G401 (cell line): ENCODE data around the gene NAV2. TPM values are rescaled to one million over a fixed set of nuclear protein-coding genes. Genes with fewer than 3 reads are reported as not detected.
"Not testable (repeated sequence)": the region's sequence is repeated elsewhere in the genome, so short reads cannot be mapped to it uniquely, and the experiment has no call there.

Experiments
- DNase-seq: peaks from one replicate; pipeline ENCODE4 v3.0.0-alpha.2; 2015; ENCODE audit warnings: low spot score
- in situ Hi-C: cut with HindIII; loops from 2 replicates; pipeline ENCODE4 v1.10.0; 2016; ENCODE audit warnings: low sequenced_read_pairs, mixed read lengths
- total RNA-seq: library from RNA; depleted of rRNA; stranded (reverse); fragments of >200 nt; shearing (Covaris generic); gene quantifications from 2 replicates; pipeline ENCODE4 v1.2.3, GENCODE V29; 2014

The NAV2 gene
- total RNA-seq, 1 experiment from 2014 or later, result 4.2 TPM

DNA sequence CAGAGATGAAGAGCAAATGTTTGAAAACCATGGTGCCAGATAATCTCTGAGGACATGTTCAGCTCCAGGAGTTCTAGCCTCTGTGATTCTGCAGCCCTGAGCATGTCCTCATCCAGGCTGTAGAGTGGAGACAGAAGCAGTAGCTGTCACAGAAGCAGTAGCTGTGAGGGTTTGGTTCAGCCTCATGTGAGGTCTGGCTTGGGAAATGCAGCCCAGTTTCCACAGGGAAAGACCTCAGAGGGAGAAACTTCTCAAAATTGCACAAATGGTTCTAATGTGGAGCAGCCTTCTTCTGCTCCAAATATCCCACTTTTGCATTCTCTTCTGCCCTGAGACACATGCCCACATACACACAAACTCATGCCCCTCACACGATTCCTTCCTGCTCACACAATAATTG, 399.2 kb downstream of the NAV2 start:
- in situ Hi-C loops, result no loop called here
- no peak for DNase-seq

DNA sequence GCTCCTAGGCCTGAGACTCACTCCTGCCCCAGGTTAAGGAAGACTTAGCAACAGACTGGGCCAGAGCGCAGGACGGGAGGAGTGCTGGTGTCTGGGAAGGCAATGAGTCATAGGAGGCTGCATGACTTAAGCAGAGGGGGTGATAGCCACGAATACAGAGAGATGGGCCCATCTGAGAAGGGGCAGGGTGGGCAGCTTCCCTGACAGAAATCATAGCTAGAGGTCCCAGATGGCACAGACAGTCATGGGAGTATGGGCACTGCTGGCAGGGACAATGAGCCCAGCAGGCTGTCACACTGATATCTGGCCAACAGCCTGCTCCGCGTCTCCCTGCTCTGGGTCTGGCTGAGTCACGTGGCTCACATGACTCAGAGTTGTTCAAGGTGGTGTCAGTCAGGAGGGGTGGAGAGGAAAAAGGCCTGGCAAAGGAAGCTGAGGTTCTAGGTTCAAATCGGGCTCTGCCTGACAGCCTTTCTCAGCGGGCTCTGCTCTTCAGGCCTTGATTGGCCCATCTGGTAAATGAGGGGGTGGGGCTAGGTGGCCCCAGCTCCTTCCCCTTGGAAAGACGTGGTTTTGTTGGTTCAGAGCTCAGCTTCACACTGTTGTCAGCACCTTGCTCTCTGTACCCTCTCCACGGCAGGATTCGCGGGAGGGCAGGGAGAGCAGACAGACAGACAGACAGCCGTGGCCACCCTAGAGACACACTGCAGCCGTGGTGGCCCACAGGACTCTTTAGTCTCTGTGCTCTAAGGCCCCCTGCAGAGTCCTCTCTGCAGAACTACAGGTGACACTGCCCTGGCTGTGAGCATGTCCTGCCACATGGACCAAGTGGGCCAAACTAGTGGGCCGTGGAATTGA, 399.9 kb downstream of the NAV2 start:
- peak; percentile 92 for DNase-seq
- in situ Hi-C loops, result no loop called here

DNA sequence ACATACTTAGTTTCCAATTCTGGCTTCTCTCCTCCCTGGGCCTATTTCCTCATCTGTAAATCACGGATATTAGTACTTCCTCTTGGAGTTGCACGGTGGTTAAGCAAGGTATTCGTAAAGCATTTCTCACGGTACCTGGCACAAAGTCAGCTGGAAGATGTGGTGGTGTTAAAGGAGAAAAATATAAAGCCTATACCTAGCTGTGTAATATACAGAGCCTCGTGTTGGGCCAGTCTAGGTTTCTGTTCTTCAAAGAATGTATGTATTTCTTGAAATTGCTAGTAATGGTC, 400.5 kb downstream of the NAV2 start:
- DNase-seq, result no peak
- in situ Hi-C loops, result no loop called here

DNA sequence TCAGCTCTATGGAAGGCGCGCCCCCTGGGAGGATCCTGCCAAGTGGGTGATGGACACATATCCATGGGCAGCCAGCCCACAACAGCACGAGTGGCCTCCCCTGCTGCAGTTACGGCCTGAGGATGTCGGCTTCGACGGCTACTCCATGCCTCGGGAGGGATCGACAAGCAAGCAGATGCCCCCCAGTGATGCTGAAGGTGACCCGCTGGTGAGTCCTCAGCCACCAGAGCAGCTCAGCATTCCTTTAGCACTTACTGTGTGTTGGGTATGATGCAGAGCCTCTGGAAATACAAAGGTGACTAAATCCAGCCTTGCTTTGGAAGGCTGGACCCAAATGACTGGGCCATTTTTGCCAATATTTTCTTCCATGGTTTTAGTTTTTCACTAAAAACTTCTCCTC, 402.0 kb downstream of the NAV2 start:
- in situ Hi-C loops, result no loop called here
- DNase-seq, result no peak

DNA sequence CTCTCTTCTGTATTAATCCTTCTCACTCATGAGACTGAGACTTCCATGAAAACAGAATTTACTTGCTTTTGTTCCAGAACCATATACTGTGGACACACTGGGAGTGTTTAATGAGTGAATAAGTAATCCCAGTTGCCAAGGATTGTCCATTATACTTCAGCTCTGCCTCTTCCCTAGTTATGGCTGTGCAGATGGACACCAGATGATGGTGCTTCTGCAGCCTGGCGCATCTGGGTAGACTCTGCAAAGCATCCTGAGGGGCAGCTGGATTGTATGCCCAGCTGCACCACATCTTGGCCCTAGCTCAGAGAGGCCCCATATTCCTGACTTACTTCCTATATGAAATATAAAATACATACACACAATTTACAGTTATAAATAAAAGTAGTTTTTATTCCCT, 404.2 kb downstream of the NAV2 start:
- DNase-seq, result no peak
- in situ Hi-C loops, result no loop called here

DNA sequence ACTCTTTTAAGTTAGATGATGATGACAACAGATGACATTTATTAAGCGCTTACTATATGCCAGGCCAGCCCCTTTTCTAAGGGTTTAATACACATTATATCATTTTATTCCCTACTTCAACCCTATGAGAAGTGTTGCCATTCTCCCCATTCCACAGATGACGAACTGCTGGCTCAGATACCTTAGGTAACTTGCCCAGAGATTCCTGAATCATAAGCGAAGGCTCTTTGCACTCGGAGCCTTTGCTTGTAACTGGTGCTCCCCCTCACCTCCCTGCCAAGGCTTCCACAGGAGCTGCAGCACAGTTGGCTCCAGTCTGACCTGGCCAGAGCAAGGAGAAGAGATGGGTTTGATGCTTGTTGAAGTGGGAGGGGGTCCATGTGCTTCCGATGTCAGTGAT, 404.7 kb downstream of the NAV2 start:
- in situ Hi-C loops, result no loop called here
- DNase-seq, result no peak

DNA sequence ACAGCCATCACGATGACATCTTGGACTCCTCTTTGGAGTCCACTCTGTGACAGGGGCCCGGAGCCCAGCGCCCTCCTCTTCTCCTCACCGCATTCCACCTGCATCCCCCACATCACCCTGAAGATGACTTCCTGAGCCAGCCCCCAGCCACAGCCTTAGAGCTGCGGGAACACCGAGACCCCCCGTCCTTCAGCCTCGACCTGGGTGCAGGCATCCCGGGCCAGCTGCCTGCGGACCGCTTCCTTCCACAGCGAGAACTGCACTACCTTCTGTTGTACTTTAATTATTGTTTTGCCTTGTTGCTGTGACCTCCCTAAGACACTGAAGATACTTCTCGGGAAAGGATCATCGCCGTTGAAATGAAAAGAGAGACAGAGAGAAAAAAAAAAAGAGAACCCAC, 405.6 kb downstream of the NAV2 start:
- no peak for DNase-seq
- in situ Hi-C loops, result no loop called here

DNA sequence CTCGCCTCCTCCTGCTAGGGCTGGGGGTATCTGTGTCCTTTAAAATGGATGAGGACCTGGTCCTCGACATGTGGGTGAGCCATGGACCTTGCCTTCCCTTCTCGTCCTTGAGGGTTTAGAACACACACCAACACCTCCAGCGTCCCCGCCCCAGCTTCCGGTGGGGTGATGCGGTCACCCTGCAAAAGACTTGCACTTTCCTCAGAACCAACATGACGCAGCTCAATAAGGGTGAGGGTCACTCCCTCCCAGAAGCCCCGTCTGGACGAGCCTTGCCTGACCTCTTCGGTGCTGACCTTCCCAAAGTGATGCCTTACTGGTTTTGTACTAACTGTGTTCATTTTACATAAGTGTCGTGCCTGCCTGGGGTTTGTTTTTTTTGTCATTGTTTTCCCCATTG, 406.7 kb downstream of the NAV2 start:
- no peak for DNase-seq
- in situ Hi-C loops, result no loop called here

DNA sequence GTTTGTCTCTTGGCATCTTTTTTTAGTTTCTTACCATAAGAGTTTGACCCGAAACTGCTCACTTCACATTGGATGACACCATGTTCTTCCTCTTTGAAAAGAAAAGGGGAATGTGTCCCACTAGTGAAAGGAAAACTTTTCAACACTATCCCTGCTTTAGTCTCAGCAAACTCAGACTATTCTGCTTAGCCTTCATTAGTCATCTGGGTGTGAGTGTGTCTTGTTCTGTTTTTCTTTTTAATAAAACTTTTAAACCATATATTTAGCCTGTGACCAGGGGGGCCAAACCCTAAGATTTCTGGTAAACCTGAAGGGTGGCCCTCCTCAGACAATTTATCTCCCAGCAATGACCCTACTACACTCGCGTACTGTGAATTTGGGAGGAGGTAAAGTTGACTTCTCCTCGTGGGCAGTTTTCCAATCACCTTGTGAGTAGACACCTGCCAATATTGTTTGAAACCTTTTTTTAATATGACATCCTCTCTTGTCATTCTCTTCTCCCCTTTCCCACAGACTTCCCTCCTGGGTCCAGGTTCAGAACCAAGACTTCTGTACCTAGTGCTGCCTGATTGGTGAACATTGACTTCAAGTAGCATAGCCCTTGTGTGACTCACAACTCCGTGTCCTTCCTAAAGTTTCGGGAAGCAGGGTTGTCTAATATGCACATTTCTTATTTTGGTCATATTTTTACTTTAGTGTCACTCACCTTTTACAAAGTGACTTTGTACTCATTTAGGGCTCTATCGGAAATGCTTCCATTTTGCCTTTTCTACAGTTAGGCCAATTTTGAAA, 407.7 kb downstream of the NAV2 start:
- DNase-seq, result no peak
- in situ Hi-C loops, result no loop called here

DNA sequence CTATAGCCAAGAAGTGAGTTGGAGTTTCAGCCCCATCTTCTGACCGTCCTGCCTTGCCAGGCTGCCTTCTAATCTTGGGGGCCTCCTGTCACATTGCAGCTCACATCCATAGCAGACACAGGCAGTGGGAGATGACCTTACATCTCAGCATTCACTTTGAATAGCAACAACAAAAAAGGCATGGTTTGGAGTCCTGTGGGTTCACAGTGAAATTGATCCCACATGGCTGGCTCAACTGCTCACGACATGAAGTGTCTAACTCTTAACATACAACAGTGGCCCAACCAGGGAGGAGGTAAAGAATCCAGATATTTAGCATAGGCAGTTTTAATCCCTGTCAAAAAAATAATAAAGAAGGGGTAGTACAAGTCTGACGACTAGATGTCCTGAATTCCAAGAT, 409.5 kb downstream of the NAV2 start:
- in situ Hi-C loops, result no loop called here
- DNase-seq, result no peak

DNA sequence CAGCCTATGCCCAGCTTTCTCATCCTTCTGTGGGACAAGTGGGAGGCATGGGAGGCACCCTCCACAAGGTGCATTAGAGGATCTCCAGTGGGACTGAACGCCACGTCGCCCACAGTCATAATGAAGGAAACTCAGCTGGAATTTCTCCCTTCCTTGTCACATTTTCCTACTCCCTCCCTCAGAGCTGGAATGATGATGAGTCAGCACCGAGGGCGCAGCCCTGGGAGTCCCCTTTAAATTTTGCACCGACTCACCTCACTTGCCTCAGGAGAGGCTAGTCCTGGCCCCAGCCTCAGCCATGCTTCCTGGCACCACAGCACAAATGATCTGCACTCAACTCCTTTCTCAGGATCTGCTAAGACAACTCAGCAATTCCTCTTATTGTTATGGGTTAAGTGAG, 413.3 kb downstream of the NAV2 start:
- in situ Hi-C loops, result no loop called here
- no peak for DNase-seq

DNA sequence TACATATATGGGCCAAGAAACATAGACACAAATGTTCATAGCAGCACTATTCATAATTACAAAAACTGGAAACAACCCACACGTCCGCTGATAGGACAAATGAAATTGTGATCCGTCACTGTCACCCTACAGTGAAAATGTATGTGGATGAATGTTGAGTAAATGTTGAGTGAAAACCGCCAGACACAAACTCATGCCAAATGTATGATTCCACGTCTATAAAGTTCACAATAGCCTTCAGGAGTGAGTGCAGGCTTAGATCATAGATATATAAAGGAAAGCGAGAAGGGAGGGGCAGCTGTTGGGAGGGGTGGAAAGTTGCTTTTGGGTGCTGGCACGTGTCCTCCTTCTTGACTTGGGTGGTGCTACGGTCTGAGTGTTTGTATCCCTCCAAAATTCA, 414.1 kb downstream of the NAV2 start:
- in situ Hi-C loops, result no loop called here
- DNase-seq, result no peak

DNA sequence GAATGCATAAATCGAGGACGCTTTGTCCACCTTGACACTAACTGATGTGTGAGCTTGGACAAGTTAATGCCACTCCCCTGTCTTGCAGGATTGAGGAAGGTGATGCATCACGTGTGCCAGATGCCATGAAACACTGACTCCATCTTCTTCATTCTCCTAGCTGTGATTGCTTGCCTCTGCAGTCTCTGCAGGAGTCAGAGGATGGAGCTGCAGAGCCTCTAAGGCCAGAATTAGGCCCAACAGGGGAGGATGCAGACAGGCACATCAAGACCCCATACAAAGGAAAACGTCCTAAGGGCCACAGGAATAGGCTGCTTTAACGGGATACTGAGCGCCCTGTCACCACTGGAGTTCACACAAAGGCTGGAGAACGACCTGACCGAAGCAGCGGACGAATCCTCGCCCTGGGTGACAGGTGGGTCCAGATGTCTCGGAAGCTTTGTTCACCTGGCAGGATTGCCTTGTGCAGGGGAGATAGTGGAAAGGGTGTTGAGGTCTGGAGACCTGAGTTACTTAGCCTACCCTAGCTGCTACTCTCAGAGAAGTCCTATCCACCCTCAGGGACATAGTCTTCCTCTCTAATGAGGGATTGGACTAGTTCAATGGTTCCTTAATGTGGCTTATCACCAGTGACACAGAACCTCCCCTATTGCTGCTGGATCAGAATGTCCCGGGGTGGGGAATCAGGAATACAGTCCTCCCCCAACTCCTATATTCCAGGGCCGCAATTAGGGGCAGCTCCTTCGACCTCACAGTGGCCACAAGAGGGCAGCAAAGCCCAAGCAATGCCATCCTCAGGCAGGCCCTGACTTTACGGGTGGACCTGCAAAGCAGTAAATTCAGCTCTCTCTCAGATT, 415.3 kb downstream of the NAV2 start:
- in situ Hi-C loops, result no loop called here
- peak; percentile 73 for DNase-seq

DNA sequence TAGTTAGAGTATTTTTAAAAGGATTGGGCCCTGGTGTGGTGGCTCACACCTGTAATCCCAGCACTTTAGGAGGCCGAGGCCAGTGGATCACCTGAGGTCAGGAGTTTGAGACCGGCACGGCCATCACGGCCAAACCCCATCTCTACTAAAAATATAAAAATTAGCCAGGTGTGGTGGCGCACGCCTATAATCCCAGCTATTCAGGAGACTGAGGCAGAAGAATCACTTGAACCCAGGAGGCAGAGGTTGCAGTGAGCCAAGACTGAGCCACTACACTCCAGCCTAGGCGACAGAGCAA, 415.8 kb downstream of the NAV2 start:
- in situ Hi-C loops, result not testable (repeated sequence)

DNA sequence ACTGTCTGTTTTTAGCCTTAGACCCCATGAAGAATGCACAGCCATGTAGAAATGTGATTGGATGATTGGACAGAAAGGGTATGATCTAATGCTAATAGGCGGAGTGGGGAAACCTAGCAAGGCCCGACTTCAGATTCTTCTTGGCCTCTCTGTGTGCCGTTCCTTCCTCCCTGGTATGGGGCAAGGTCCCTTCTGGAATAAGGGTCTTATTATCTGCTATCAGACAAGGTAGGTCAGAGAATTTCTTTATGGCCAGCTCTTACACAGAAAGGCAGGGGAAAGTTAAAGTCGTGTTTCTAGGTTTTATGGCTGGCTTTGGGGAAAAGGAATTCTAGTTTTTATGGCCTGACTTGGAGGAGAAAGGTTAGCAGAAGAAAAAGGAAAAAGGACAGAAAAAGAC, 417.0 kb downstream of the NAV2 start:
- in situ Hi-C loops, result no loop called here

More for the DNA sequence above, 415.8 kb downstream of the NAV2 start:
- not testable (repeated sequence) for DNase-seq

DNA sequence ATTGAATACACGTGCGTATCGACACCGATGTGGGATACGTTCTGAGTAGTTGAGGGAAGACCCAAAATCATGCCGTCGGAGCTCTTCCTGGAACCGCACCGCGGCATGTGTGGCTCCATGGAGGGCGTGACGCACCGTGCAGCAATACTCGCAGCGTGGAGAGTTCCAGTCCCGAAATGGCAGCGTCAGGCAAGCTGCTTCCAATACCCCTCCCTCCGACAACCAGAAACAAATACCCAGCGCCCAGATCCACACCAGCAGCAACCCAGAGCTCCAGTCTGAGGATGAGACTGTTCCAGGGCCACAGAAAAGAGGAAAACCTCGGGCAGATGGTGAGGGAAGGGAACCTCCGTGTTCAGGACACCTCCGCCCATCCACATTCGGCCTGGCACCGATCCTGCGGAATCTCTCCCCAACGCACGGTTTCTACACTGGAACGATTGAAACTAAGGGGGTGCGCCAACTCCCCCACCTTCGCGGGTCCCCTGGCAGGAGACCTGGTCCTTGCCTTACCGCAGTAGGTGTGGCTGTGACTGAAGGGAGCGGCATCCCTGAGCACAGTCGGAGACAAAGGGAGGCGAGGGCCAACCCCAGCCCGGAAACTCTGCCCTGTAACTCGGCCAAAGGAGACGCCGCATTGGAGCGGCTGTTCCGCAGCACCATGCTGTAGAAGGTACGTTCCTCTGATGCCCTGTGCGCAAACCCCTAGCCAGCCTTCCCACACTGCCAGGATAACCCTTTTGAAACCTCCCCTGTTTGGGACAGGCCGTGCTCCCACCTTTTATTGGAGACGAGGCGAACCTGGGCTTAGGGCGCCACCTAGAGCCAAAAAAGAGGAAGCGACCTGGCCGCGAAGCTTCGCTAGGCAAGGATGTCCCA, 419.4 kb downstream of the NAV2 start:
- peak; percentile 74 for DNase-seq
- in situ Hi-C loops, result no loop called here

More for the DNA sequence above, 417.0 kb downstream of the NAV2 start:
- DNase-seq, result no peak

DNA sequence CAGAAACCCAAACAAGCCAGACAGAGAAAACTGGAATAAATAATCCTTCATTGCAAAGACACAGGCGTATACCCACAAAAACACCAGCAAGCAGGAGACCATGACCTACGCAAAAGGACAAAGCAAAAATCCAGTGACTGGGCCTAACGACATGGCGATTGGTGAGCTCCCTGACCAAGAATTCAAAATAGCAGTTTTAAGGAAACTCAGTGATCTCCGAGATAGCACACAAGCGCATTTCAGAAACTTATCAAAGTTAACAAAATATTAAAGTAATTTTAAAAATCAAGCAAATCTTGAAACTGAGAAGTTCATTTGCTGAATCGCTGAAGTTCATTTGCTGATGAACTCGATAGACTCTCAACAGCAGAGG, 420.0 kb downstream of the NAV2 start:
- DNase-seq, result no peak
- in situ Hi-C loops, result no loop called here

DNA sequence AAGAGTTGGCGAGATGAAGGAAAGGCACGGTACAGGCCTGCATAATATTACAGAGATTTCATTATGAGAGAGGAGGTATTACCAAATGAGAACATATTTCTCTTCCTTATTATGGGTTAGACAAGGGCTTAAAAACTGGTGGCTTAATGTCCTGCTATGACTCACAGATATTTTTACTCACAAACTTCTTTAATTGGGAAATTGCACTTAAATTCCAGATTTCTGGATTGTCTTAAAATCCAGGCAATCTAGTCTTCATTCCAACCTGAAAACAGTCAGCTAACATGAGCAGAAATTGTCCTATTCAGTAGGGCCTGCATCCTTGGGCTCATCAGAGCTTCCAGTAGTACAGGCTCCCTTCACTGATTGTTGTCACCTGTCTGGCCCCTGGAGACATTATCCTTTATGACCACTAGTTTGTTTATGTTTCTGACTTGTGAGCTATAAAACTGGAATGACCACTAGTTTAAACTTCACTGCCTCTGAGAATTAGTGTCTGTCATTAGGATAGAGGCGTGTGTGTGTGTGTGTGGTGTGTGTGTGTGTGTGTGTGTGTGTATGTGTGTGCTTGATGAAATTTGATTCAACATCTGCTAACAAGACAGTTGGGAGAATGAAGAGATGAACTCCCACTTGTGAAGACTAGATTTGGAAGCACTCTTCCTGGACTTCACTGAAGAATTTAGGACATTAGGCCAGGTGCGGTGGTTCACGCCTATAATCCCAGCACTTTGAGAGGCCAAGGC, 422.5 kb downstream of the NAV2 start:
- in situ Hi-C loops, result no loop called here

DNA sequence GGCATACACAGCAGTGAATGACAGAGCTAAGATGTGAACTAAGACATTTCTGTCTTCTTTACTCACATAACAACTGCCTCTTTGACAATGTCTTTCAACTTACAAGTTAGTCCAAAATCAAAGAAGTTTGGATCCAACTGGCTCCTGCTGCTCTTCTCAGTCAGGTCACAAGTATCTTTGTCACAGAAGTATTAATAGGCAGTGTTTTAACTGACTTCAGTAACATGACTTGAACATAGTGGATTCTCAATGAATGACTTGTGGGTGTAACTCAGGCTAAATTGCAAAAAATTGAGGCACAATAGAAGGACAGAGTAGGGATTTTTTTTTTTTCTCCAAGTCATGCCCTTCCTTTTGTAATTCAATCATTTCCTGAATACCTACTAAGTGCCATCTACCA, 425.0 kb downstream of the NAV2 start:
- DNase-seq, result no peak
- in situ Hi-C loops, result no loop called here

More for the DNA sequence above, 422.5 kb downstream of the NAV2 start:
- no peak for DNase-seq
